Measurements from ENCODE around the gene BMP3. TPM values are rescaled to one million over a fixed set of nuclear protein-coding genes. Genes with fewer than 3 reads are reported as not detected.
"Not testable (repeated sequence)": the region's sequence is repeated elsewhere in the genome, so short reads cannot be mapped to it uniquely, and the experiment has no call there.

The BMP3 gene
- total and polyA plus RNA-seq, 2 of the 13 experiments (the other 11 are each of a cell fraction or from before 2014, with no cell fraction given) = not detected

GRCh38 chr4:81007417-81007816, 23.1 kb upstream of the BMP3 start:
- Histone ChIP-seq H3K4me2 (ENCODE audit: low read depth, low read length) (no peak overlapping the region), H3K9ac (ENCODE audit: insufficient read depth, low read depth, low read length) (no peak overlapping the region), H3K4me1 (ENCODE audit: insufficient read depth, low read length) (no peaks in the 10 kb centered on the region), H3K4me3 (replicated peaks in 1 of 3; ENCODE audit: insufficient read depth in 1 of 3, low read depth in 2 of 3, low read length in 3 of 3) (no peak overlapping the region), H3K79me2 (ENCODE audit: insufficient read depth, low read length) (no peaks in the 10 kb centered on the region), H4K20me1 (ENCODE audit: insufficient read depth, low read length) (no peaks in the 10 kb centered on the region), H3K27ac (ENCODE audit: extremely low read length, insufficient read depth, low read length) (no peak overlapping the region), H3K9me3 (ENCODE audit: low read length) (no peaks in the 10 kb centered on the region), H3K27me3 (ENCODE audit: control insufficient read depth in 1 of 2, insufficient read depth in 2 of 2, low read length in 2 of 2) (no peaks in the 10 kb centered on the region), H2AFZ (ENCODE audit: low read length) (no peak overlapping the region), H3K36me3 (replicated peaks in 1 of 2; ENCODE audit: control insufficient read depth in 1 of 2, insufficient read depth in 2 of 2, low read length in 2 of 2) (no peaks in the 10 kb centered on the region)
- ChIA-PET CTCF (ENCODE audit: low intra/inter-chr PET ratio, low total read pairs) (no interaction called here), POLR2A (no interaction called here)
- TF ChIP-seq RELA (CRISPR knock-in tag; IDR thresholded peaks at IDR 0.05) (no peak), HMGA1 (CRISPR knock-in tag; conservative IDR thresholded peaks at IDR 0.05) (no peak), HOXA5 (CRISPR knock-in tag; IDR thresholded peaks at IDR 0.05) (no peak), YEATS2 (CRISPR knock-in tag; IDR thresholded peaks at IDR 0.05; ENCODE audit: borderline replicate concordance) (no peak), KDM1A (CRISPR knock-in tag; IDR thresholded peaks at IDR 0.05) (no peak)
- in situ Hi-C loops (cut with HindIII; ENCODE audit: extremely low pct_ligation_motif_present, low pct_unique_long_range_greater_than_20kb) (no loop called here), intact Hi-C loops (cut with micrococcal nuclease; ENCODE audit: unreplicated experiment) (no loop called here)
- 6% methylated on average over 2 of the region's 2 CpGs for WGBS (ENCODE audit: low lambda C conversion rate)
- BruUV-seq (replicated peaks) = no TSS peak
- FAIRE-seq = no peak
- no peak for ATAC-seq
- no peak for DNase-seq (ENCODE audit: low spot score)

GRCh38 chr4:81016566-81016965, 13.9 kb upstream of the BMP3 start:
- H3K27ac ChIP-seq (ENCODE audit: extremely low read length, insufficient read depth, low read length); H3K4me2 ChIP-seq (ENCODE audit: low read depth, low read length); DNase-seq (ENCODE audit: low spot score); H3K27me3 ChIP-seq (ENCODE audit: control insufficient read depth in 1 of 2, insufficient read depth in 2 of 2, low read length in 2 of 2); H3K79me2 ChIP-seq (ENCODE audit: insufficient read depth, low read length); H3K9me3 ChIP-seq (ENCODE audit: low read length); POLR2A ChIA-PET; H3K4me3 ChIP-seq (replicated peaks in 1 of 3; ENCODE audit: insufficient read depth in 1 of 3, low read depth in 2 of 3, low read length in 3 of 3); FAIRE-seq; intact Hi-C loops (cut with micrococcal nuclease; ENCODE audit: unreplicated experiment); H3K9ac ChIP-seq (ENCODE audit: insufficient read depth, low read depth, low read length); in situ Hi-C loops (cut with HindIII; ENCODE audit: extremely low pct_ligation_motif_present, low pct_unique_long_range_greater_than_20kb); H3K36me3 ChIP-seq (replicated peaks in 1 of 2; ENCODE audit: control insufficient read depth in 1 of 2, insufficient read depth in 2 of 2, low read length in 2 of 2); ATAC-seq; H2AFZ ChIP-seq (ENCODE audit: low read length); H4K20me1 ChIP-seq (ENCODE audit: insufficient read depth, low read length); H3K4me1 ChIP-seq (ENCODE audit: insufficient read depth, low read length); CTCF ChIA-PET (ENCODE audit: low intra/inter-chr PET ratio, low total read pairs); BruUV-seq (replicated peaks): not testable (repeated sequence)
- 0% methylated on average over 1 of the region's 2 CpGs for whole genome bisulfite sequencing (ENCODE audit: low lambda C conversion rate)

Data from HepG2 (cell line).